22Rv1 (cell line): ENCODE measurements around the gene FES.

Experiments
- H3K27ac ChIP-seq: fragments of 450-650 bp; 2 replicates; pipeline ENCODE4 v1.5.1; 2017
- ZFX ChIP-seq: fragments of 450-650 bp; IDR thresholded peaks from 2 replicates; pipeline ENCODE4 v1.6.1; 2017; ENCODE audit warnings: antibody characterized with exemption, borderline replicate concordance
- TF ChIP-seq, protein P1 (sequence below): fragments of 450-650 bp; IDR thresholded peaks from 2 replicates; pipeline ENCODE4 v1.5.1; 2017; ENCODE audit warnings: mild to moderate bottlenecking

FES gene

DNA sequence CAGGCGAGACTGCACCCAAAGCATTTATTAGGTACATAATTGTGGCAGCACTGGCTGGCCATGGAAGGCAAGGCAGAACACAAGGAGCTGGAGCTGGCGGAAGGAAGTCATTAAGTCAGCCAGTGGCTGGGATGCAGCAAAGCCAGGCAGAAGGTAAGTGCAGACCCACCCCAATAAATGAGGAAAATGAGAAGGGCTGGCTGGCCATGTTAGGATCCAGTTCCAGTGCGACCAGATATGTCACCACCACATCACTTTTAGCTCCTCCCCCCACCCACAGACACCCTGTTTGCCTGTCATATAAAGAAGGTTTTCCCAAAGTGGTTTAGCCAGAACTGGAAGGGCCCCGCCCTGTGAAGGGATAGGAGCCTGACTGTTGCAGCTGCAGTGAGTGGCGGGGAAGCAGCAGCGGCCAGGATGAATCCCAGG is 16.0 kb upstream of the FES start, which contains the start of gene FURIN:
FURIN (plus strand) TSS at position 328 of the 429 bp plus-strand sequence. CDS start 7,153 bp downstream, outside the sequence.
- TF ChIP-seq, protein P1, sequence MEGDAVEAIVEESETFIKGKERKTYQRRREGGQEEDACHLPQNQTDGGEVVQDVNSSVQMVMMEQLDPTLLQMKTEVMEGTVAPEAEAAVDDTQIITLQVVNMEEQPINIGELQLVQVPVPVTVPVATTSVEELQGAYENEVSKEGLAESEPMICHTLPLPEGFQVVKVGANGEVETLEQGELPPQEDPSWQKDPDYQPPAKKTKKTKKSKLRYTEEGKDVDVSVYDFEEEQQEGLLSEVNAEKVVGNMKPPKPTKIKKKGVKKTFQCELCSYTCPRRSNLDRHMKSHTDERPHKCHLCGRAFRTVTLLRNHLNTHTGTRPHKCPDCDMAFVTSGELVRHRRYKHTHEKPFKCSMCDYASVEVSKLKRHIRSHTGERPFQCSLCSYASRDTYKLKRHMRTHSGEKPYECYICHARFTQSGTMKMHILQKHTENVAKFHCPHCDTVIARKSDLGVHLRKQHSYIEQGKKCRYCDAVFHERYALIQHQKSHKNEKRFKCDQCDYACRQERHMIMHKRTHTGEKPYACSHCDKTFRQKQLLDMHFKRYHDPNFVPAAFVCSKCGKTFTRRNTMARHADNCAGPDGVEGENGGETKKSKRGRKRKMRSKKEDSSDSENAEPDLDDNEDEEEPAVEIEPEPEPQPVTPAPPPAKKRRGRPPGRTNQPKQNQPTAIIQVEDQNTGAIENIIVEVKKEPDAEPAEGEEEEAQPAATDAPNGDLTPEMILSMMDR: no peak
- TF ChIP-seq ZFX: no peak
- H3K27ac ChIP-seq: peak within 1 kb of the TSS; percentile 78

DNA sequence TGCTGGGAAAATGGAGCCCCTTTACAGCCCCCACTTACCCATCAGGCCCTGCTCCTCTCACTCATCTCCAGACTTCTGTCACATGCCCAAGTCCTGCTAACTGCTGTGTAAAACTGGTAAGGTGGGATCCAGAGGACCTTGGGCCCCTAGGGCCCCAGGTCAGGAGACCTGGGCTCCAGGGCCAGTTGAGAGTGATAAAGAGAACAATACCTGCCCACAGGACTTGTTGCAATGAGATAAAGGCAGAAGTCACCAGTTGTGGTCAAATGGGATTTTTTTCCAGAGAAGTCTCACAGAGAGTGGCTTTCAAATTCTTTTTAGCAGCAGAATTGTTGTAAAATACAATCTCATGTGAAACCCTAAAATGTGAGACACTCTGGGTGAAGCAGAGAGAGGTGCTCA is 15.2 kb upstream of the FES start:
- no peak for TF ChIP-seq ZFX
- TF ChIP-seq, protein P1: no peak
- H3K27ac ChIP-seq: peak overlapping the region; percentile 78

DNA sequence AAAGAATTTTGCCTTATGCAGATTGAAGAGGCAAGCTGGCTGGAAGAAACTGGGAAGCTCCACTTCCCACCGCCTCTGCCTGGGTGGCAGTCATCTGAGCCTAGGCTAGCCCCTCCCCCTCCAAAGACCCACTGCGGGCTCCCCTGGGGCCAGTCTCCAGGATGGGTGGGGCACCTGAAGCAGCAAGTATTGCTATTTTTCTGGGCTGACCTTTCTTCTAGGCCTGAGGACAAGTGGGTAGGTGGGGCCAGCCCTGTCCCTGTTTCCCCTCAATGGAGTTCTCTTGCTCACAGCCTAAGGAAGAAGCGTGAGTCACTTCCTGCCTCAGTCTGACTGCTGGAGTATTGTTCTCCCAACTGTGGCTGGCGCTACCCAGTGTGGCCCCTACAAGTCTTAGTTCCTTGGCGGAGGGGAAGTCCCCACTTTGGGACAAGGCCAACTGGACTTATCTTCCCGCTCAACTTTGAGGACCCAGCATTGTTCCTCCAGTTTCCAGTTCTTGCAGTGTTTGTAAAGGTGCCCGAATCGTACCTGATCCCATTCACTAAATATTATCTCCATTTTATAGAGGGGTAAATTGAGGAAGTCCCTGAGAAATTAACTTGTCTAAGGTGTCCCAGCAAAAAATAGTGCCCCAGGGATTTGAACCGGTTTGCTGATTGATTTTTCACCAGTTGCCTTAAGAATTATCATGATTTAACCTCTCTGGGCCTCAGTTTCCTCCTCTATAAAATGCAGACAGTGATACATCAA is 14.5 kb upstream of the FES start:
- H3K27ac ChIP-seq: peak overlapping the region; percentile 78
- TF ChIP-seq ZFX: no peak
- TF ChIP-seq, protein P1: 0 out of 2 replicates have a peak, but pooled peaks have one; percentile 5

GRCh38 chr15:90870354-90871138 is 13.8 kb upstream of the FES start:
- peak overlapping the region; percentile 78 for H3K27ac ChIP-seq
- TF ChIP-seq, protein P1: no peak
- TF ChIP-seq ZFX: no peak

- TF ChIP-seq, protein P1: no peak
- TF ChIP-seq ZFX: no peak
- peak overlapping the region; percentile 78 for H3K27ac ChIP-seq
Observed at GRCh38 chr15:90871139-90871715, 13.1 kb upstream of the FES start.

DNA sequence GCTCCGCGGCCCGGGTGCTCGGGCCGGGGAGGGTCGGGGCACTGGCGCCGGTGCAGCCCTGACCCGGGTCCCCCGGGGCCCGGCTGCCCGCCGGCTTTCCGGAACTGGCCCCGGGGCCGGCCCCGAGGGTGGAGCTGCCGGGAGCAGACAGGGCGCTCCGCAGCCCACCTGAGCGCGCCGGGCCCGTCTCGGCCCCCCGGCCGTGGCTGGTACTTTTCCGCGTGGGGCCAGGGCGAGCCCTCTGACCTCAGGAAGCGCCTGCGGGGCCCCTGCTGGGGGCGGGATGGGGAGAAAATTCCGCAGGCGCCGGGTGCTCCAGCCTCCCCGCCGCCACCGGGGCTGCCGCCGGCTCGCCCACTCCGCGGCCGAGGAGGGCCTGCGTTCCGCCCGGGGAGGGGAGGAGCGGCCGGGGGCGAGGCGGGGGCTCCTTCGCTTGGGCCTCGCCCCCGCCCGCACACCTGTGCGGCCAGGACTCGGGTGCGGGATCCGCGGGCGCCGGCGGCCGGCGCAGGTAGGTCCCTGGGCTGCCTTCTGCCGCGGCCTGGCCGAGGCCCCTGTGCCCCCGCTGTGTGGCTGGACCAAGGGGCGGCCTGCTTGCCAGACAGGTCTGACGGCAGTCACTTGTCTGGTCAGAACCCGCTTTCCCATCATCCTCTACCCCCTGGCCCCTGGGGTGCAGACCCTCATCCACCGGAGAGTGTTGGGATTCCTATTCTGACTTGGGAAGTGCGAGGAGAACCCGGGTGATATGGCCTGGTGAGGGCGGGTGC is 12.4 kb upstream of the FES start:
- TF ChIP-seq, protein P1: no peak
- TF ChIP-seq ZFX: no peak
- peak overlapping the region; percentile 78 for H3K27ac ChIP-seq
